Stimulated activated CD4-positive, alpha-beta T cell treated with anti-CD3 and anti-CD28 coated beads, Interleukin-12 subunit alpha, Interleukin-12 subunit beta, amount 100 ng/mL, for 4 hours (primary cell): Measurements from ENCODE around the gene QRFPR.
"Not testable (repeated sequence)": the region's sequence is repeated elsewhere in the genome, so short reads cannot be mapped to it uniquely, and the experiment has no call there.

ENCODE experiments used
- DNase-seq: peaks from one replicate; pipeline ENCODE4 v3.0.0-alpha.2; 2020

QRFPR gene

GRCh38 chr4:121380776-121381462 lies at the start of gene QRFPR:
TSS of gene QRFPR (minus strand) at chr4:121381018. CDS start at chr4:121380647, 371 bp downstream.
- DNase-seq = no peak

- DNase-seq = no peak
Measured at GRCh38 chr4:121428721-121429120, 47.9 kb upstream of the QRFPR start.

- DNase-seq = no peak
Measured at GRCh38 chr4:121421594-121421993, 40.8 kb upstream of the QRFPR start.

GRCh38 chr4:121411151-121411744 lies 30.4 kb upstream of the QRFPR start:
- no peak for DNase-seq

GRCh38 chr4:121408567-121408966 lies 27.7 kb upstream of the QRFPR start:
- DNase-seq = not testable (repeated sequence)

- no peak for DNase-seq
Measured at GRCh38 chr4:121400632-121401031, 19.8 kb upstream of the QRFPR start.

GRCh38 chr4:121397941-121398601 lies 17.3 kb upstream of the QRFPR start:
- DNase-seq = no peak

- no peak for DNase-seq
Measured at GRCh38 chr4:121397434-121397833, 16.6 kb upstream of the QRFPR start.

- DNase-seq = no peak
Measured at GRCh38 chr4:121392426-121393086, 11.7 kb upstream of the QRFPR start.

GRCh38 chr4:121390335-121390734 lies 9.5 kb upstream of the QRFPR start:
- no peak for DNase-seq

- no peak for DNase-seq
Measured at GRCh38 chr4:121379276-121379675, 1.5 kb downstream of the QRFPR start.

GRCh38 chr4:121377076-121377475 lies 3.7 kb downstream of the QRFPR start:
- DNase-seq = no peak

- DNase-seq = no peak
Measured at GRCh38 chr4:121376556-121376955, 4.3 kb downstream of the QRFPR start.

- DNase-seq = no peak
Measured at GRCh38 chr4:121376097-121376496, 4.7 kb downstream of the QRFPR start.

GRCh38 chr4:121375262-121375661 lies 5.6 kb downstream of the QRFPR start:
- DNase-seq = no peak

GRCh38 chr4:121373841-121374240 lies 7.0 kb downstream of the QRFPR start:
- no peak for DNase-seq

- peak; percentile 19 for DNase-seq
Measured at GRCh38 chr4:121370729-121371325, 10.0 kb downstream of the QRFPR start.

GRCh38 chr4:121360495-121360894 lies 20.3 kb downstream of the QRFPR start:
- DNase-seq = no peak

- DNase-seq = no peak
Measured at GRCh38 chr4:121358473-121358872, 22.3 kb downstream of the QRFPR start.

GRCh38 chr4:121353213-121353612 lies 27.6 kb downstream of the QRFPR start:
- DNase-seq = no peak

- DNase-seq = no peak
Measured at GRCh38 chr4:121344098-121344497, 36.7 kb downstream of the QRFPR start.

GRCh38 chr4:121340247-121340646 lies 40.6 kb downstream of the QRFPR start:
- DNase-seq = no peak

- no peak for DNase-seq
Measured at GRCh38 chr4:121339824-121340223, 41.0 kb downstream of the QRFPR start.
